PC-9 (cell line): ENCODE data around the gene SUPV3L1. TPM values are rescaled to one million over a fixed set of nuclear protein-coding genes. Genes with fewer than 3 reads are reported as not detected.

Source experiments
- BruUV-seq: library from RNA; stranded (reverse); fragments of 400-500 nt; replicated peaks from 2 replicates; lab custom pipeline; 2021; lab: Mats Ljungman, UMichigan
- CTCF ChIA-PET: fragments of 300-600 bp; sonication (Branson Sonifier 250); formaldehyde crosslinking; loops from one replicate; lab custom pipeline; 2022; ENCODE audit warnings: antibody characterized with exemption; lab: Charles Lee
- POLR2A ChIA-PET: fragments of 300-600 bp; sonication (Branson Sonifier 250); formaldehyde crosslinking; loops from one replicate; lab custom pipeline; 2022; ENCODE audit warnings: antibody characterized with exemption; ENCODE audit not compliant: unreplicated experiment; lab: Charles Lee
- DNase-seq, 2 experiments: peaks; one replicate each; pipeline versions ENCODE4 v3.0.0 to v3.0.0-alpha.2; 2015 to 2022; ENCODE audit warnings: mixed read lengths in 1 of 2
- H2AFZ ChIP-seq: fragments of 200-600 bp; sonication (generic); 2 replicates; pipeline ENCODE4 v1.8.1; 2017; ENCODE audit warnings: antibody characterized with exemption
- H3F3A ChIP-seq: fragments of 200-600 bp; sonication (generic); 2 replicates; pipeline ENCODE4 v1.8.1; 2017; ENCODE audit warnings: antibody characterized with exemption, mild to moderate bottlenecking, low read depth; ENCODE audit not compliant: insufficient read depth
- H3K27ac ChIP-seq: fragments of 200-600 bp; sonication (generic); 2 replicates; pipeline ENCODE4 v1.6.1; 2016; ENCODE audit warnings: mixed run types
- H3K27me3 ChIP-seq: fragments of 200-600 bp; sonication (generic); 2 replicates; pipeline ENCODE4 v1.6.1; 2016; ENCODE audit warnings: low read depth, mixed run types; ENCODE audit not compliant: insufficient read depth
- H3K36me3 ChIP-seq: fragments of 200-600 bp; sonication (generic); 2 replicates; pipeline ENCODE4 v1.6.1; 2016; ENCODE audit warnings: low read depth, mixed run types
- H3K4me1 ChIP-seq: fragments of 200-600 bp; sonication (generic); replicated peaks from 2 replicates; pipeline ENCODE4 v1.6.1; 2016; ENCODE audit warnings: mixed run types; ENCODE audit not compliant: insufficient read depth
- H3K4me2 ChIP-seq: fragments of 200-600 bp; sonication (generic); 2 replicates; pipeline ENCODE4 v1.6.1; 2017; ENCODE audit warnings: mixed run types
- H3K4me3 ChIP-seq: fragments of 200-600 bp; sonication (generic); 2 replicates; pipeline ENCODE4 v1.6.1; 2016; ENCODE audit warnings: mixed run types
- H3K79me2 ChIP-seq: fragments of 200-600 bp; sonication (generic); 2 replicates; pipeline ENCODE4 v1.6.1; 2017; ENCODE audit warnings: low read depth, mixed run types
- H3K9me2 ChIP-seq: fragments of 200-600 bp; sonication (generic); 2 replicates; pipeline ENCODE4 v1.8.1; 2017; ENCODE audit warnings: mild to moderate bottlenecking; ENCODE audit not compliant: insufficient read depth
- H3K9me3 ChIP-seq: fragments of 200-600 bp; sonication (generic); 2 replicates; pipeline ENCODE4 v1.8.1; 2016; ENCODE audit warnings: low read depth; ENCODE audit not compliant: insufficient read depth
- H4K20me1 ChIP-seq: fragments of 200-600 bp; sonication (generic); 2 replicates; pipeline ENCODE4 v1.8.1; 2017; ENCODE audit not compliant: insufficient read depth
- CTCF ChIP-seq: fragments of 200-600 bp; sonication (generic); conservative IDR thresholded peaks from 2 replicates; pipeline ENCODE4 v1.6.1; 2017; ENCODE audit warnings: mixed run types, antibody characterized with exemption, mild to moderate bottlenecking, moderate library complexity
- EZH2 ChIP-seq: fragments of 200-600 bp; sonication (generic); IDR thresholded peaks from 2 replicates; pipeline ENCODE4 v1.8.0; 2017; ENCODE audit warnings: antibody characterized with exemption, low read depth
- intact Hi-C: fragments of 100-400 bp; cut with micrococcal nuclease; formaldehyde crosslinking; loops from one replicate; pipeline ENCODE4 v1.10.0; 2022; ENCODE audit not compliant: unreplicated experiment
- total RNA-seq: library from RNA; stranded (reverse); gene quantifications from 2 replicates; pipeline ENCODE4 v1.2.3, GENCODE V29; 2021

The SUPV3L1 gene
- total RNA-seq, 1 experiment from 2014 or later, result 55.7 TPM

GRCh38 chr10:69181433-69181832 is 1.4 kb downstream of the SUPV3L1 start:
- H3K9me2 ChIP-seq, result no peaks in the 10 kb centered on the region
- 0 out of 2 replicates have a peak overlapping the region, but pooled peaks have one; percentile 81 for H3K27ac ChIP-seq
- intact Hi-C loops, result no loop called here
- H3K4me3 ChIP-seq, result peak overlapping the region; percentile 89
- peaks cover 62% of the 10 kb centered on the region for H3K79me2 ChIP-seq
- POLR2A ChIA-PET, result no interaction called here
- peak overlapping the region; percentile 91 for H3K4me2 ChIP-seq
- H4K20me1 ChIP-seq, result peaks cover 22% of the 10 kb centered on the region; the same call in 1 of the 2 replicates
- H3K9me3 ChIP-seq, result no peaks in the 10 kb centered on the region
- CTCF ChIA-PET, result interaction anchor here (0.6 kb wide), 1 partner anchor 57 kb away, joined by 5 read pairs; no protein-coding TSS in a partner anchor
- no TSS peak for BruUV-seq
- no peaks in the 10 kb centered on the region for H3K27me3 ChIP-seq
- peaks cover 19% of the 10 kb centered on the region for H3K4me1 ChIP-seq
- H3F3A ChIP-seq, result peaks cover 19% of the 10 kb centered on the region; the same call in 1 of the 2 replicates
- H2AFZ ChIP-seq, result no peak overlapping the region
- H3K36me3 ChIP-seq, result peaks cover 13% of the 10 kb centered on the region
- TF ChIP-seq EZH2 (no peak), CTCF (no peak)
- DNase-seq, result no peak

GRCh38 chr10:69182005-69182404 is 2.0 kb downstream of the SUPV3L1 start:
- no TSS peak for BruUV-seq
- peaks cover 19% of the 10 kb centered on the region for H3K4me1 ChIP-seq
- no peaks in the 10 kb centered on the region for H3K9me3 ChIP-seq
- peaks cover 18% of the 10 kb centered on the region for H3K36me3 ChIP-seq
- H4K20me1 ChIP-seq, result peaks cover 22% of the 10 kb centered on the region; the same call in 1 of the 2 replicates
- H3K27me3 ChIP-seq, result no peaks in the 10 kb centered on the region
- TF ChIP-seq EZH2 (no peak), CTCF (no peak)
- no peaks in the 10 kb centered on the region for H3K9me2 ChIP-seq
- intact Hi-C loops, result no loop called here
- ChIA-PET CTCF (interaction anchor here (0.6 kb wide), 2 partner anchors 12 to 58 kb away, joined by 3 to 5 read pairs; no protein-coding TSS in a partner anchor), POLR2A (interaction anchor here (0.6 kb wide), 1 partner anchor 197 kb away, joined by 9 read pairs; no protein-coding TSS in a partner anchor)
- DNase-seq, result no peak
- peak overlapping the region; percentile 30; the same call in 1 of the 2 replicates for H3K4me2 ChIP-seq
- no peak overlapping the region for H3K4me3 ChIP-seq
- H3F3A ChIP-seq, result peaks cover 19% of the 10 kb centered on the region; the same call in 1 of the 2 replicates
- H3K27ac ChIP-seq, result no peak overlapping the region
- no peak overlapping the region for H2AFZ ChIP-seq
- peaks cover 65% of the 10 kb centered on the region for H3K79me2 ChIP-seq

- Histone ChIP-seq H3K9me3 (no peaks in the 10 kb centered on the region), H3K4me1 (peaks cover 6% of the 10 kb centered on the region), H3K36me3 (peaks cover 42% of the 10 kb centered on the region), H3K27me3 (no peaks in the 10 kb centered on the region), H3F3A (peaks cover 21% of the 10 kb centered on the region; the same call in 1 of the 2 replicates), H3K79me2 (peaks cover 66% of the 10 kb centered on the region), H3K27ac (no peak overlapping the region), H2AFZ (no peak overlapping the region), H4K20me1 (peaks cover 26% of the 10 kb centered on the region; the same call in 1 of the 2 replicates), H3K9me2 (no peaks in the 10 kb centered on the region), H3K4me3 (no peak overlapping the region), H3K4me2 (no peak overlapping the region)
- CTCF ChIA-PET, result interaction anchor here (0.7 kb wide), 1 partner anchor 180 kb away, joined by 4 read pairs; no protein-coding TSS in a partner anchor
- POLR2A ChIA-PET, result no interaction called here
- no peak for DNase-seq
- no TSS peak for BruUV-seq
- intact Hi-C loops, result no loop called here
- TF ChIP-seq CTCF (no peak), EZH2 (no peak)
Observed at GRCh38 chr10:69186524-69186923, 6.5 kb downstream of the SUPV3L1 start.
